ENCODE measurements around the gene KRTAP10-12. TPM values are rescaled to one million over a fixed set of nuclear protein-coding genes. Genes with fewer than 3 reads are reported as not detected.
"Not testable (repeated sequence)": the region's sequence is repeated elsewhere in the genome, so short reads cannot be mapped to it uniquely, and the experiment has no call there.

KRTAP10-12 gene, protein sequence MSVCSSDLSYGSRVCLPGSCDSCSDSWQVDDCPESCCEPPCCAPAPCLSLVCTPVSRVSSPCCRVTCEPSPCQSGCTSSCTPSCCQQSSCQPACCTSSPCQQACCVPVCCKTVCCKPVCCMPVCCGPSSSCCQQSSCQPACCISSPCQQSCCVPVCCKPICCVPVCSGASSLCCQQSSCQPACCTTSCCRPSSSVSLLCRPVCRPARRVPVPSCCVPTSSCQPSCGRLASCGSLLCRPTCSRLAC
- total RNA-seq, result not detected in 2 replicates

DNA sequence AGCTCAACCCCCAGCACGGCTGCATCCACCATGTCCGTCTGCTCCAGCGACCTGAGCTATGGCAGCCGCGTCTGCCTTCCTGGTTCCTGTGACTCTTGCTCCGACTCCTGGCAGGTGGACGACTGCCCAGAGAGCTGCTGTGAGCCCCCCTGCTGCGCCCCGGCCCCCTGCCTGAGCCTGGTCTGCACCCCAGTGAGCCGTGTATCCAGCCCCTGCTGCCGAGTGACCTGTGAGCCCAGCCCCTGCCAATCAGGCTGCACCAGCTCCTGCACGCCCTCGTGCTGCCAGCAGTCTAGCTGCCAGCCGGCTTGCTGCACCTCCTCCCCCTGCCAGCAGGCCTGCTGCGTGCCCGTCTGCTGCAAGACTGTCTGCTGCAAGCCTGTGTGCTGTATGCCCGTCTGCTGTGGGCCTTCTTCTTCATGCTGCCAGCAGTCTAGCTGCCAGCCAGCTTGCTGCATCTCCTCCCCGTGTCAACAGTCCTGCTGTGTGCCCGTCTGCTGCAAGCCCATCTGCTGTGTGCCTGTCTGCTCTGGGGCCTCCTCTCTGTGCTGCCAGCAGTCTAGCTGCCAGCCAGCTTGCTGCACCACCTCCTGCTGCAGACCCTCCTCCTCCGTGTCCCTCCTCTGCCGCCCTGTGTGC is at the start of gene KRTAP10-12:
KRTAP10-12 (plus strand) TSS at position 1 of the 639 bp plus-strand sequence; CDS start at position 31, 30 bp downstream.
- DNase-seq (ENCODE audit: low read depth in 2 of 2), result not testable (repeated sequence)

DNA sequence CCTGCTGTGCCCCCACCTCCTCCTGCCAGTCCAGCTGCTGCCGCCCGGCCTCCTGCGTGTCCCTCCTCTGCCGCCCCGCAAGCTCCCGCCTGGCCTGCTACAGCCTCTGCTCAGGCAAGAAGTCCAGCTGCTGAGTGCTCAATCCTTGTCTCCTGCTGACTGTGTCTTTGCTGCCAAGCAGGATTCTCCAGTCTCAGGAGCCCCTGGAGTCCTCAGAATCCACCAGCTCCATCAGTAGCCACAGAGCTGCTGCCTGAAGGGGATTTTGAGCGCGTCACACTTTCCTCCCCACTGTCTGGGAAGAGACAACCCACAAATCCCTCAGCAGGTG is 49.8 kb upstream of the KRTAP10-12 start:
- no peak for DNase-seq (ENCODE audit: low read depth in 2 of 2)

DNA sequence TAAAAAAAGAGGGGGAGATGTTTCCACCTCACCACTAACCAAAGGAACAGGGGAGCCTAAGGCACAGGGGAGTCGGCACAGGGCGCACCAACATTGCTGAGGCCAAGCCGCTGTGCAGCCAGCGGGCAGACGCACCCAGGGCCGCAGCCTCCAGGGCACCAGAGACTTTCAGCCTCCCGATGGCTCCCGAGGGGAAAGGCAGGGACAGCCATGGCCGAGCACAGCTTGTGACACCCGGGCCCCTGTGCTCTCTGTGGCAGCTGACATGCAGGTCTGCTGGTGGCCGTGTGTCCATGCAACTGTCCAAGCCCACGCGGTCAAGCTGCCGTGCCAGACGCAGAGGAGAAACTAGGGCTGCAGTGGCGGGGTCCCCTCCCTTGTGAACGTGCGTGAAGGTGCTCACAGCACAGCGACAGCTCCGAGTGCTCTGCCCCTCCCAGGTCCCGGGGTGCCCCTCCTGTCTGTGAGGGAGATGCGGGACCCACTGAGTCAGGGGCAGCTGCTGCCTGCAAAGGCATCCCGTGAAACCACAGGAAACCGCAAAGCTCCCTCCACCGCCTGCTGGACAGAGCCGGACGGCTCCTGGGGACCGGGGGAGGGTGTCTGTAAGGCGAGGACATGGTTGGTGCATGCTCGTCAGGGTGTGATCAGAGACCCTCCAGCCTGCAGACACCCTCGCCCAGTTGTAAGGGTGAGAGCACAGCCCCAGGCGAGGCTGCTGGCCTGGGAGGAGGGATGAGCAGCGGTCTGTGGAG is 48.2 kb upstream of the KRTAP10-12 start:
- DNase-seq (ENCODE audit: low read depth in 2 of 2), result no peak

DNA sequence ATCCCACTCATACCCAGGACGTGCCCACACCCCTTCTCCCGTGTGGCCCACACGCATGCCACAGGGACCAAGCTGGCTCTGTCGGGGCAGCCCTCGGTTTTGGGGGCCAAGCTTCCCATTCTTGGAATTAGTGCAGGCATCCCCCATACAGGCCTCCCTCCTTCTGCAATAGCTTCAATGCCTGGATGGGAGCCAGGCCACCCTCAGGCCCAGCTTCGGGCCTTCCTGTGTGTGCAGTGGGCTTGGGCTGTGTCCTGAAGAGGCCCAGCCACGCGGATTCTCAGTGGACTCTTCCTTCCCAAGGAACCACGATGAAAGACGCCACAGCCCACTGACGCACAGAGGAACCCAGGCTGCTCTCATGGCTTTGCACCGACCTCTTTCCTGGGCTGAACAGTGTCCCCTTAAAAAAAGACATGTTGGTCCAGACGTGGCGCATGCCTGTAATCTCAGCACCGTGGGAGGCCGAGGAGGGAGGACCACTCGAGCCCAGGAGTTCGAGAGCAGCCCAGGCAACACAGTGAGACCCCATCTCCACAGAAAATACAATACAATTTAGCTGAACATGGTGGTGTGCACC is 47.4 kb upstream of the KRTAP10-12 start:
- no peak for DNase-seq (ENCODE audit: low read depth in 2 of 2)

DNA sequence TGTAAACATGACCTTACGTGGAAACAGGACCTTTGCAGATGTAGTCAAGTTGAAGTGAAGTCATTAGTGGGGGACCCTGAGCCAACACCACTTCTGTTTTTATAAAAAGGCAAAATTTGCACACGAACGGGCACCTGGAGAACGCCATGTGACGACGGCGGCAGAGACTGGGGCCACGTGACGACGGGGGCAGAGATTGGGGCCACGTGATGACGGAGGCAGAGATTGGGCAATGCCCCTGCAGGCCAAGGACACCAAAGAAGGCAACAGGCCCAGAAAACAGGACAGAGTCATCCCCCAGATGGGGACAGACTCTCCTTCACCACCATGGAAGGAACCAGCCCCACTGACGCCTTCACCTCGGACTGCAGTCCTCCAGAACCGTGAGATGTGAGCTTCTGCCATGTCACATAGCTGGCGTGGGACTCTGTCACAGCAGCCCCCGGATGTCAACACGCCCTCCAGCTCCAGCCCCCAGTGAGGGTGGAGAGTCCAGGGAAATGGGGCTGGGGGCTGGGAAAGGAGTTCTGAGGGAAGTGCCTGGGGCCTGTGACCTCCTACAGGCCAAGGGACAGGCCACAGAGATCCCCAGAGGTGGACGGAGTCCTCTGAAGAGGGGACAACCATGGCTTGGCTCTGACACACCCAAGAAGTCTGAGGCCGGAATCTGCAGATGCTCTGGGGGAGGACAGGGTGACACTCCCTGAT is 46.6 kb upstream of the KRTAP10-12 start:
- DNase-seq (ENCODE audit: low read depth in 2 of 2), result no peak

DNA sequence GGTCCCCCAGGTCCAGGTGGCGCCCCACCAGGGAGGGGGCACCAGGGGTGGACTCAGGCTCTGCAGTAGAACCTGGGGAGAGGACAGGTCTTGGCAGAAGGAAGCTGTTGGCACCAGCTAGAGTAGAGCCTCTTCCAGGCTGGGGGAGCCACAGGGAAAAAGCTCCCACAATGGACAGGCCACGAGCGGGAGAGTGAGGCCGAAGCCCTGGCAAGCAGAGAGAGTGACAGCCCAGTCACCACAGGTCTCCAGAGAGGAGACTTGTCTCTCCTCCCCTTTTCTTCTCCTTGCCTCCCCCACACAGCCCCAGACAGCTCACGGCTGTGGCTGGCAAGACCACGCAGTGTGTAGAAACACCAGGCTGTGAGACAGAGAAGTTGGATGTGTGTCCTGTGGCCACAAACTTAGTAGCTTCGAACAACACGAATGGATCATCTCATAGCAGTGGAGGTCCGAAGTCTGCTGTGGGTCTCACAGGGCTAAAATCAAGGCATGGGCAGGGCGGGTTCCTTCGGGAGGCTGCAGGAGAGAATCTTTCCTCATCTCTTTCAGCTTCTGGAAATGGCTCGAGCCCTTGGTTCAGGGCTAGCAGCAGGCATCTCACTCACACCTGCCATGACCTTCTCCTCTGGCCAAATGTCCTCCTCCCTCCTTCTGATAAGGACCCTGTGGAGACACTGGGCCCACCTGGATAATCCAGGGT is 45.8 kb upstream of the KRTAP10-12 start:
- DNase-seq (ENCODE audit: low read depth in 2 of 2), result no peak

DNA sequence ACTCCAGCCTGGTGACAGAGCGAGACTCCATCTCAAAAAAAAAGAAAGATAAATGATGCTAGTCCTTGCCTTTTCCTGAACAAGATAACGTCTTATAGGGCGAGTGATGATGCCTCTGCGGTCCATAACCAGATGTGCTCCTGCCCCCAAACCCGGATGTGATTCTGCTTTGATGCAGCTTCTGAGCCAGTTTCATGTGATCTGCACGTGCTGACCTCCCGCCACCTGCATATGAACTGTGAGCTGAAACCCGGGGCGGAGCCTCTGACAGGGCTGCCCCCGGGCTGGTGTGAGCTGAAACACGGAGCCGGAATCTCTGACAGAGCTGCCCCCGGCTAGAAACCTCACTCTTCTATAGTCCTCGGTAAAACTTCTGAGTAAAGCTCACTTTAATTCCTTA is 43.8 kb upstream of the KRTAP10-12 start:
- DNase-seq (ENCODE audit: low read depth in 2 of 2), result no peak

DNA sequence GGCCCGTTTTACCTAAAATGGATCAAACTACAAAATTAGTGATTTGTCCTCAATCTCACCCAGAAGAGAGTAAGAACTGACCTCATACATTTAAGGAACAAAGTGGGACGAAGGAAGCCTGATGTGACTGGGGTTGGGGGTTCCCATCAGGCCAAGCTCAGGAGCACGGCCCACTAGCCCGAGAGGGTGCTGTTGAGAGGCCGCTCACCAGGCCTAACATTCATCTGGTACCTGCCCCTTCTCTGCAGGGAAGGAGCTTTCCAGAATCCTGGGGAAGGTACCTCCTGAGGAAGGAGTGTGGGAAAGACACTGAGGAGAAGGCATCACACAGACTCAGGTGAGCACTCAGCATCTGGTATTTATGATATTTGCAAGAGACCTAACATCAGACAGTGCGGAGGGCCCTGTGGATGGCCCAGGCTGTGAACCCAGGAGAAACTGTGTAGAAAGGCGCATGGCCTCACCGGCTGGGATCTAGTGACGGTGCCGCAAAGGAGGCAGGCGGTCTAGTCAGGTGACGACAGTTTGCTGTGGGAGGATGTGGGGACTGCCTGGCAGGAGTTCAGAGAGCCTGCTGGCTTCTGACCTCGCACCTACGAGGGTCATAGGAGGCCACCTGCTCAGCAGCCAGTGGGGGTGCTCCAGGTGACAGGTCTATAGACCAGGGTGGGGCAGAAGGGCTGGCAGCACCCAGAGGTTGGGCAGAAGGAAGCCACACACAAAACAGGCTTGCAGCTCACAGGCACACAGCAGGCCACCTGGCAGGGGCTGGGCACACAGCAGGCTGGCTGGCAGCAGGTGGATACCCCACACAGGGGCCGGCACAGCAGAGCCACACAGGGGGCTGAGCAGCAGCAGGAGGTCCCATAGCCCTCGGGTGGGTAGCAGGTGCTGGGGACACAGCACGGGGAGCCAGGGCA is 43.1 kb upstream of the KRTAP10-12 start:
- no peak for DNase-seq (ENCODE audit: low read depth in 2 of 2)

DNA sequence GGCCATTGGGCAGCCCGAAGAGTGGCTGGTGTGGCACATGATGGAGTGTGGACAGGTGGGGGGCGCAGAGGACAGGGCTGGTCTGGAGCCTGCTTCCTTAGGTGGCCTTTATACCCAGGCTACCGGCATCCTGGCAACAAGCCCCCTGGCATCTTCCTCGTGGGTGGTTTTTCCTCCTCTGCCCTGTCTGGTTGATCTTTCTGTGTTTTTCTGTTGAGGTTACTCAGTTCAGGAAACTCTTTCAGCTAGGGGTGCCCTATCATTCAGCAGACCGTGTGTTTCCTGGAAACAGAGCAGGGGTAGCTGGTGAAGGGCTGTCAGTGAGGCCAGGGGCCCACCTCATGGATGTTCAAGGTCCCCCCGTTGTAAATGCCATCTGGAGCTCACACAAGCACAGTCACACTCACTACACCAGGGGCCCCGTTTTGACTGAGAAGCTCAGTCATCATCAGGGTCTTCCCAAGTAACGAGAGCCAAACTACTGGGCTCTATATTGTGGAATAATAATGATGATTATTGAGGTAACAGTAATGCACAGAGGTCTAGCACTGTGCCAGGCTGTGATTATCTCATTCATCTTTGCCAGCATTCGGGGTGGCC is 42.3 kb upstream of the KRTAP10-12 start, which contains the start of gene KRTAP12-4:
KRTAP12-4 (minus strand) TSS at position 84 of the 600 bp plus-strand sequence; CDS start at position 39, 45 bp downstream.
- no peak for DNase-seq (ENCODE audit: low read depth in 2 of 2)

DNA sequence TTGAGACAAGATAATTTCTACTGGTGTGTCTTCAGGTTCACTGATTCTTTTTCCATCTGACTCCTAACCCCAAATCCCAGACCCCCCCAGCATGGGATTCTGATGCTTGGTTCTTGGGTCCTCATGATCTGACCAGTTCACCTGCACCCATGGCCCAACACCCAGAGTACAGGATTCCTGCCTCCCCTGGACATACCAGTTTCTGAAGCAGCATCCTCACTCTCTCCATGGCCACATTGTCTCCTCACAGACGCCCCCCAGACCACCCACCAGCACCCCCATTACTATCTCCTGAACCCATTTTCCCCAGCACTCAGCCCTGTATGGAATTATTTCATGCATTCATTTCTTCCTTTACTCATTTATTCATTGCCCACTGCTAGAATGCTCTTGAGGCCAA is 40.1 kb upstream of the KRTAP10-12 start:
- DNase-seq (ENCODE audit: low read depth in 2 of 2), result no peak

DNA sequence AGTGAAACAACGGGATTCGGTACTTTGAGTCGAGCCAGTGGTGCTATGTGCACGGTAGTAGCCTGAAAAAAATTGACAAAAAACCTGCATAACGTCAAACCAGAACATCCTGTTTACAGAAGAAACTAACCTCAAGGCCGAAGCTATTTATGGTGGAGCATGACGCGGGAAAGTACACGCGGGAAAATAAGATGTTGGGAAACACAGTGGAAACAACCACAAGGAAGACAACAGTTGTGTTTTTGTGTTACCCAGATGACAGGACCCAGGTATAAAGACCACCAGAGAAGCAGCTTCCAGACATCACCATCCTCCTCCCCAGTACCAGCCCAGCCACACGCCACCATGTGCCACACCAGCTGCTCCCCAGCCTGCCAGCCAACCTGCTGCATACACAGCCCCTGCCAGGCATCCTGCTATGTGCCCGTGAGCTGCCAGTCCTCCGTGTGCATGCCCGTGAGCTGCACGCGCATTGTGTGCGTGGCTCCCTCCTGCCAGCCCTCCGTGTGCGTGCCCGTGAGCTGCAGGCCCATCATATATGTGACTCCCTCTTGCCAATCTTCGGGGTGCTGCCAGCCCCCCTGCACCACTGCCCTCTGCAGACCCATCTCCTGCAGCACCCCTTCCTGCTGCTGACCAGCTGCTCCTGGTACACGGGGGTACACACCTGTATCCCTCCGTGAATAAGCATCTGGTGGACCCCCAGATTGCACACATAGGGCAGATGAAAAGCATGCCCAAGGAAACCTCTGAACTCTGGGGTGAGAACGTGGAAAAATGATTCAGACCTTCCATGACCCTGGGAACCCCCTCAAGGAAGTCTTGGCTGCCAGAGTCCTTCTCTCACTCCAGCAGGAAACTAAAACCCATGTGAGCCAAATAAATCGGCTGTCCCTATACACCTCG is 39.1 kb upstream of the KRTAP10-12 start, which contains the start of gene KRTAP12-3:
KRTAP12-3 (plus strand) TSS at position 298 of the 906 bp plus-strand sequence; CDS start at position 346, 48 bp downstream.
- DNase-seq (ENCODE audit: low read depth in 2 of 2), result no peak

DNA sequence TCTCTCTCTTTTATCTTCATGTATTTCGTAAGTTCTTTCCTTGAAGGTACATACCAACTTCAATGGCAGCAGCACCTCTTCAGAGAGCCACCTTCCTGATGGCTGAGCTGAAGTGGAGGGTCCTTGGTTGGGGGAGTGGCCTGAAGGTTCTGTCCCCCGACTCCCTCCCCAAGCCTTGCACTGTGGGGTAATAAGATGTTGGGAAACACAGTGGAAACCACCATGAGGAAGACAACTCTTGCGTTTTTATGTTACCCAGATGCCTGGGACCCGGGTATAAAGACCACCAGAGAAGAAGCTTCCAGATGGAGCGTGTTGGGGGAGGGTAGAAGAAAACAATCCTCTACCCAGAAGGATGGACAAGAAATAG is 38.4 kb upstream of the KRTAP10-12 start:
- no peak for DNase-seq (ENCODE audit: low read depth in 2 of 2)

DNA sequence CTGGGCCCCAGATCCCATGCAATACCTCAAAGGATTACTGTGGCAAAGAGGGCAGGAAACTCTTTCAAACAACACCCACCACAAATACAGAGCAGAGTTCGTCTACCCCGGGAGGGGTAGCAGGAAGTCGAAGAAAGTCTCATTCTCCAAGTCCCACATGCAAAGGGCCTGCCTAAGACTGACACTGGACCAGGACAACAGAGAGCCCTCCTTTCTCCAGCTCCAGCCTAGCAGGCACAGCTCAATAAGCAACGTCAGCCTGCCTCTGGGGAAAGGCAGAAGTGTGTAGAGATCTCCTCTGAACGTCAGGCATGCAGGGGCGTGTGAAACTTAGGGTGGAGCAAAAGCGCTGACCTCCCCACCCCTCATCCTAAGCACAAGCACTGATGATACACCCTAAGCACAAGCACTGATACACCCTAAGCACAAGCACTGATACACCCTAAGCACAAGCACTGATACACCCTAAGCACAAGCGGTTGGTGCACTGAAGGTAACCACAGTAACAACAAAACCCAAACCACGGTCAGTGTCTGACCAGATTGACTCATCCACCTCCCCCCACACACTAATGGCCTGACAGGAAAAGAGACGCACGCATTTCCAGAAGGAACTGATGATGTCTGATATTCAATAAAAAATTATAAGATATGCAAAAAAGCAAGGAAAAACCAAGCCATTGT is 37.9 kb upstream of the KRTAP10-12 start:
- DNase-seq (ENCODE audit: low read depth in 2 of 2), result no peak

DNA sequence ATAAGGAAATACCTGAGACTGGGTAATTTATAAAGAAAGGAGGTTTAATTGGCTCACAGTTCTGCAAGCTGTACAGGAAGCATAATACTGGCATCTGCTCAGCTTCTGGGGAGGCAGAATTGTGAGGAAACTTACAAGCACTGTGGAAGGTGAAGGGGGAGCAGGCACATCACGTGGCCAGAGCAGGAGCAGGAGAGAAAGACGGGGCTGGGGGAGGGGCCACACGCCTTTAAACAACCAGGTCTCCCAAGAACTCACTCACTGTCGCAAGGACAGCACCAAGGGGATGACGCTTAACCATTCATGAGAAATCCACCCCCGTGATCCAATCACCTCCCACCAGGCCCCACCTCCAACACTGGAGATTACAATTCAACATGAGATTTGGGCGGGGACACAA is 35.4 kb upstream of the KRTAP10-12 start:
- DNase-seq (ENCODE audit: low read depth in 2 of 2), result not testable (repeated sequence)

DNA sequence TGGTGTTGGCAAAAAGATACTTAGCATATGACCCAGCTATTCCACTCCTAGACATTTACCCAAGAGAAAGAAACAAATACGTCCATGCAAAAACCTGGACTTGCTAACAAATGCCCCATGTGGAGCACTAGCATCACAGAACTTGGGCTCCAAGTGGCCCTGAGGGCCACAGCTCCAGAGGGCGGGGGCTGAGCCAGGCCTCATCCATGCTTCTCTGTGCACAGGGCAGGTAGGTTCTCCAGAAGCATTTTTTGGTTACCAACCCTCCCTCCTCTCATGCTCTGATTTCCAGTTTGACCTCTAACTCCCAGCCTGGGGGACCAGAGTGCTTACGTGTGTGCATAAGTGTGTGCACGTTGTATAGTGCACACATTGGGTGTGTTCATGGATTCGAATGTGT is 32.3 kb upstream of the KRTAP10-12 start:
- DNase-seq (ENCODE audit: low read depth in 2 of 2), result no peak

DNA sequence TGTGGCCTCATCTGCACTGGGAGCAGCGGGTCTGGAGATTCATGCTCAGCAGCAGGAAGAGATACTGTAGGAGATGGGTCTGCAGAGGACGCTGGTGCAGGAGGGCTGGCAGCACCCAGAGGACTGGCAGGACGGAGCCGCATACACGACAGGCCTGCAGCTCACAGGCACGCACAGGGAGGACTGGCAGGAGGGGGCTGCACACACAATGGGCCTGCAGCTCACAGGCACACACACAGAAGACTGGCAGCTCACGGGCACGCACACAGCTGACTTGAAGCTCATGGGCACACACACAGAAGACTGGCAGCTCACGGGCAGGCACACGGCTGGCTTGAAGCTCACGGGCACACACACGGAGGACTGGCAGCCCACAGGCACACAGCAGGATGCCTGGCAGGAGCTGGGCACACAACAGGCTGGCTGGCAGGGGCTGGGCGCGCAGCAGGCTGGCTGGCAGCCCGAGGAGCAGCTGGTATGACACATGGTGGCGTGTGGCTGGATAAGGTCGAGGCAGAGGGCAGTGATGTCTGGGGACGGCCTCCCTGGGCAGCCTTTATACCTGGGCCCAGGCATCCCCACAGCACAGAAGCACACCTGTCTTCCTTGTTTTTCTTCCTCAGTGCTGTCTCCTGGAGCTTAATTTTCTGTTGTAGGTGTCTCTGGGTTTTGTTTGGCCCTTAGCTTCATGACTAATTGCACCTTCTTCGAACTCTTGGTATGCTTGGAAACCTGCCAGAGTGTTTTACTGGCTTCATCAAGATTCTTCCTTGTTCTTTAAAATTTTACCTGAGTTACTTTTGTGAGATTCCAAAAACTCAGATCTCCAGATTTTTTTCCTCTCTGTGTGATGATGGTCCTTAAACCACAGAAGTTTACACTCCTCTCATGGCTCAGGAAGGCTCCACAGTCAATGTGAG is 30.3 kb upstream of the KRTAP10-12 start, which contains the start of gene KRTAP12-2:
KRTAP12-2 (minus strand) TSS at position 527 of the 920 bp plus-strand sequence; CDS start at position 486, 41 bp downstream.
- DNase-seq (ENCODE audit: low read depth in 2 of 2), result no peak

All from dermis microvascular lymphatic vessel endothelial cell (primary cell).